SH-SY5Y (cell line): ENCODE results near the gene TEX19.

Experiments
- GATA2 ChIP-seq: IDR thresholded peaks from 2 replicates; pipeline ENCODE4 v1.6.1; 2011; ENCODE audit warnings: mild to moderate bottlenecking, low read depth, low read length
- GATA3 ChIP-seq: IDR thresholded peaks from 2 replicates; pipeline ENCODE4 v1.6.1; 2011; ENCODE audit warnings: low read depth, mild to moderate bottlenecking, low read length, moderate library complexity

- no peak for TF ChIP-seq GATA2
- TF ChIP-seq GATA3, result no peak
Measured at GRCh38 chr17:82370471-82371332, 11.7 kb downstream of the TEX19 start.
